ENCODE data around the gene C11orf91. TPM values are rescaled to one million over a fixed set of nuclear protein-coding genes. Genes with fewer than 3 reads are reported as not detected.
"Not testable (repeated sequence)": the region's sequence is repeated elsewhere in the genome, so short reads cannot be mapped to it uniquely, and the experiment has no call there.

C11orf91 gene
- polyA plus RNA-seq, 4 donors, result 0.12 TPM; not detected in 3

- no peak for DNase-seq (ENCODE audit: low read depth in 4 of 4, low spot score in 3 of 4)
Observed at GRCh38 chr11:33674035-33674814, 26.4 kb downstream of the C11orf91 start.

DNA sequence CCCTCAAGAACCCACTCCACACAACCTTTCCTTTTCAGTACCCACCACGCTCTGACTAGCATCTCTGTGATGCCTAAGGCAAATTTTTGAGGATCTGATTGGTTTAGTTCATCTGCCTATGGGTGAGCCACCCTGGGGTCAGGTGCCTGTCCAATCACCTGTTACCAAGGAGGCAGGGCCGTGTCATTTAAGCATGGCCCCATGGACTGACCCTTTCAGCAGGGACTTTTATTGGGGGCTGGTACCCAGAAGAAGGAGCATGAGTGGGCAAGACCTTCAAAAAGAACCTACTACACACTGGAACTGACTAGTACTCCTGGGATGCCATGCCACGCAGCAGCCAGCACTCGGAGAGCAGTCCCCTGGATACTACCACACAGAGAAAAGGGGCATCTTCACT is 28.4 kb downstream of the C11orf91 start:
- no peak for DNase-seq (ENCODE audit: low read depth in 4 of 4, low spot score in 3 of 4)

- DNase-seq (ENCODE audit: low read depth in 4 of 4, low spot score in 3 of 4), result no peak
Observed at GRCh38 chr11:33670250-33671011, 30.2 kb downstream of the C11orf91 start.

DNA sequence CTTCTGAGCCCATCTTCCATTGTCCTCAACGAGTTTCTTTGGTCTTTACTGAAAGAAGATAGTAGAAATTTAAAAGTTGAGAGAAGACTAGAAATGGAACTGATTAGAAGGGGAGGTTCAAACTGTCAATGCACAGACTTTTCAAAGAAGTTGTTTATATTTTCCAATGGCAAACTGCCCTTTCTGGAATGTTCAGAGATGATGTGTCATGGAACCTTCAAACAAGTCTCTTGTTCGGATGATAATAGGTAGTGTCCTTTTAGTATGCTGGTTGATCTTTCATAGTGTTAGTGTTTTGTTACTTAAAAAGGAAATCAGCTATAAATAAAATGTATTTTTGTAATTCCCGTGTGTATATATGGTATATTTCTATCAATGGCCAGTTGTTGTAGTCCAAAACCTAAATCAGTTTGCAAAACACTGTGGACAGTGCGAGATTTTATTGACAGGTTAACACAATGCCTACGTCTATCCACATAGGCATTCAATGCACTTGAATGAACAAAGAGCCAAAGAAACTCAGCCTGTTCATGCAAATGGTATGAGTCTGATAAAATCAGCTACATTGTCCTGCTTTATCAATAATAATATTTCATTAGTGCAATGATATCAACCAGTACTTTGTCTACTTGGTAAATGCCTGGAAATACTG is 30.9 kb downstream of the C11orf91 start:
- DNase-seq (ENCODE audit: low read depth in 4 of 4, low spot score in 3 of 4), result no peak

DNA sequence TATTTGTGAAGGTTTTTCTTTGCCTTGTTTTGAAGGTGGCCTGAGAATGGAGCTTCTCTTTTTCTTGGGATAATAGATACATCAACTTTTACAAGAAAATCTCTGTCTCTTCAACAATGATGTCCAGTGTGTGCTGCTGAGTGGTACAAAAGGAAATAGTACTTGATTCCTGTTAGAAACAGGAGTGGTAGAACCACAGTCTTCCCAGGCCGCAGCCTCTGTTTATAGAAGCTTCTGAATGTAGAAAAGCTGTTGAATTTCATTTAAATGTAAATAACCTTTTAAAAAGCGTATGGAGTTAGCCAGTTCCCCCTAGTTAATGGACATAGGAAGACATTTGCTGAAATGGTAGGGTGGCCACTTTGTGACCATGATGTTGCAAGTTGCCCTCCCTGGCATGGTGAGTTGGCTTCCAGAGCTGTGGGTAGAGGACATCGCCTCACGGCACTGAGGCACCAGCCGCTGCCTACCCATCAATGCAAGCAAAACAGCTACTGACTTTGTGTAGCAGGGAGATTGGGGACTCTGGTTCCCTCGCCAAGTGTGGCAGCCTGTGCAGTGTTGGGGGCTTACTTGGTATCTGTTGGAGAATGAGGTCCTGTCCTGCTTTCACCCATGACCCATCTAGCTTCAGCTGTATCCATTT is 31.6 kb downstream of the C11orf91 start:
- no peak for DNase-seq (ENCODE audit: low read depth in 4 of 4, low spot score in 3 of 4)

- no peak for DNase-seq (ENCODE audit: low read depth in 4 of 4, low spot score in 3 of 4)
Observed at GRCh38 chr11:33668468-33668825, 32.2 kb downstream of the C11orf91 start.

DNA sequence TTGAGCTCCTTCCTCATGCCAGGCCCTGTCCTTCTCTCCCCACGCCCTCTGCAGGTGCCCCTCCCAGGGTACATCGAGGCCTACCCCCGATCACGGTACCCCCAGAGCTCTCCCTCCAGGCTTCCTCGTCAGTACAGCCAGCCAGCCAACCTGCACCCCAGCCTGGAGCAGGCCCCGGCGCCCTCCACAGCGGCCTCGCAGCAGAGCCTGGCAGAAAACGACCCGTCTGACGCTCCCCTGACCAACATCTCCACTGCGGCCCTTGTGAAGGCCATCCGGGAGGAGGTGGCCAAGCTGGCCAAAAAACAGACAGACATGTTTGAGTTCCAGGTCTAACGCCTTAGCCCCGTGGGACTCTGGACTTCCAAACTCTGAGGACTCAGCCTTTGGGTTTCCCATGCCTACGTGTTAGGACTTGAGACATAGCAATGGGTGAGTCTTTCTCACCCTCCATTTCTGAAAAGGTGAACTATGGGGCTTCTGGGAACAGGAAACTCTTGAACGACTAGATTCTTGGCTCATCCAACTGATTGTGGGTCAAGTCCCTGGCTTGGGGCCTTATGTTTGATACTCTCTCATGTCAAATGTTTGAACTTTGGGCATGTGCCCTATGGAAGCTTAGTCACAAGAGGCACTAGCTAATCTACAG is 32.7 kb downstream of the C11orf91 start:
- DNase-seq (ENCODE audit: low read depth in 4 of 4, low spot score in 3 of 4), result no peak

DNA sequence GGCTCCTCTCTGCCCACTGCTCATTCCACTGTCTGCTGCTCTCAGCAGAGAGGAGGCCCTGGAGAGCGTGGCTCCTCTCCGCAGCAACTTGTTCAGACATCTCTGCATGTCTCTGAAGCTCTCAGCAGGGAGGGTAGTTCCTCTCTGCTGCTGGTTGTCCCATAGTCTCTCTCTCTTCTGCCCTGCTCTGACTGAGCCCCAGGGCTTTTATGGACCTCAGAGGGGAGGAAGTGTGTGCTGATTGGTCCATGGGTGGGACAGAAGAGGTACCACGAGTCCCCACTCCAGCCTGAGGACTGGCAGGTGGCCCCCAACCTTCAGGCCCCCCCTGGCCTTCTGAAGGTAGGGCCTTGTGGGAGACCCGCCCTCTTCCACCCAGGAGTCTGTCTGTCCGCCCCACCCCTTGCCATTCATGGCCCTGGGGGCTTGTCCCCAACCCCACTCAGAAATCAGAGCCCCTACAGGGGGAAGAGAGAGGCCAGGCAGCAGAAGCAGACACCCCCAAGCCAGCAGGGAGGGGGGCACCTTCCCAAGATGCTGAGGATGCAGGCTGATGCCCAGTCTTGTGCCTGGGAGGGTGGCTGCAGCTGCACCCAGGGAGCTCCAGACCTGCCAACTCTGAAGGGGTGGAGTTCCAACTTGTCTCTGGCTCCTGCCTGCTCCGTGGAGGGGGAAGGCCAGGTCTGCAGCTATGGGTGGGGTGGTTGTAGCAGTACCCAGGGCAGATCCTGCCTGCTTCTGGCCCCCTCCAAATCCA is 35.1 kb downstream of the C11orf91 start:
- no peak for DNase-seq (ENCODE audit: low read depth in 4 of 4, low spot score in 3 of 4)

GRCh38 chr11:33664827-33665226 is 35.8 kb downstream of the C11orf91 start:
- no peak for DNase-seq (ENCODE audit: low read depth in 4 of 4, low spot score in 3 of 4)

GRCh38 chr11:33664166-33664565 is 36.5 kb downstream of the C11orf91 start:
- DNase-seq (ENCODE audit: low read depth in 4 of 4, low spot score in 3 of 4), result no peak

- no peak for DNase-seq (ENCODE audit: low read depth in 4 of 4, low spot score in 3 of 4)
Observed at GRCh38 chr11:33663121-33663520, 37.5 kb downstream of the C11orf91 start.

- DNase-seq (ENCODE audit: low read depth in 4 of 4, low spot score in 3 of 4), result not testable (repeated sequence)
Observed at GRCh38 chr11:33661526-33661925, 39.1 kb downstream of the C11orf91 start.

- DNase-seq (ENCODE audit: low read depth in 4 of 4, low spot score in 3 of 4), result no peak
Observed at GRCh38 chr11:33660962-33661361, 39.7 kb downstream of the C11orf91 start.

GRCh38 chr11:33659370-33660139 is 41.1 kb downstream of the C11orf91 start:
- no peak for DNase-seq (ENCODE audit: low read depth in 4 of 4, low spot score in 3 of 4)

GRCh38 chr11:33658195-33658900 is 42.3 kb downstream of the C11orf91 start:
- no peak for DNase-seq (ENCODE audit: low read depth in 4 of 4, low spot score in 3 of 4)

- no peak for DNase-seq (ENCODE audit: low read depth in 4 of 4, low spot score in 3 of 4)
Observed at GRCh38 chr11:33657757-33658156, 42.9 kb downstream of the C11orf91 start.

GRCh38 chr11:33656768-33657167 is 43.9 kb downstream of the C11orf91 start:
- no peak for DNase-seq (ENCODE audit: low read depth in 4 of 4, low spot score in 3 of 4)

GRCh38 chr11:33655842-33656600 is 44.6 kb downstream of the C11orf91 start:
- no peak for DNase-seq (ENCODE audit: low read depth in 4 of 4, low spot score in 3 of 4)
